ENCODE data around the gene BET1L.

DNA sequence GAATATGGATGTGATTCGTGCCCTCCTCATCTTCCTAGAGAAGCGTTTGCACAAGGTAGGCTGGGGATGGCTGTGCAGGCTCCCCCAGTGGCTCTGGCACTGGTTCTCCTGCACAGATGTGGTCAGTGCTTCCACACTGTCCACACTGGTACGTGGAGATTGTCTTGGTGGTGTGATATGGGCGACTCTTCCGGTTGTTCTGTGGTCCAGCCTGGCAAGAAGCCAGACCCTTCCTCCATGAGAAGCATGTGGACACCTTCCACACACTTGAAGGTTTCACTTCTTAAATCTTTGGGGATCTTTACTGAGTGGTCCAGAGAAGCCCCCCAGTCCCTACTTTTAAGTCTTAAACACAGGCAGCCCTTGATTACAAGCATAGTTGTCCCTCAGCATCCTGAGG is 4.1 kb upstream of the BET1L start:
- no peak for TF ChIP-seq GLIS3 (CRISPR knock-in tag; IDR thresholded peaks at IDR 0.05)
- no peak for TF ChIP-seq OSR1 (CRISPR knock-in tag; IDR thresholded peaks at IDR 0.05)
- TF ChIP-seq ARNTL (CRISPR knock-in tag; IDR thresholded peaks at IDR 0.05; ENCODE audit: borderline replicate concordance, low read depth), result no peak
- TF ChIP-seq RARB (CRISPR knock-in tag; IDR thresholded peaks at IDR 0.05), result no peak
- no peak for TF ChIP-seq ZNF8 (CRISPR knock-in tag; IDR thresholded peaks at IDR 0.05)

All from SK-N-SH treated with all-trans-retinoic acid at 6 μM for 48 hours (cell line).